Left renal cortex interstitium (tissue), 4 donors: ENCODE data around the gene DACT2. TPM values are rescaled to one million over a fixed set of nuclear protein-coding genes. Genes with fewer than 3 reads are reported as not detected.
"Not testable (repeated sequence)": the region's sequence is repeated elsewhere in the genome, so short reads cannot be mapped to it uniquely, and the experiment has no call there.

ENCODE experiments used
- DNase-seq, 4 donors: peaks; one replicate each; pipeline ENCODE4 v3.0.0-alpha.2; 2013; ENCODE audit warnings: low read depth in 4 of 4, low spot score in 2 of 4, missing footprints in 1 of 4
- polyA plus RNA-seq, 4 donors: library from polyadenylated mRNA; unstranded; fragments of 120-200 nt; gene quantifications; one replicate each; pipeline ENCODE4 v1.2.1, GENCODE V29; 2013; ENCODE audit not compliant: insufficient read length in 4 of 4

Gene DACT2
- polyA plus RNA-seq, 4 donors, result 15.9 to 24.7 (median 22.9) TPM

DNA sequence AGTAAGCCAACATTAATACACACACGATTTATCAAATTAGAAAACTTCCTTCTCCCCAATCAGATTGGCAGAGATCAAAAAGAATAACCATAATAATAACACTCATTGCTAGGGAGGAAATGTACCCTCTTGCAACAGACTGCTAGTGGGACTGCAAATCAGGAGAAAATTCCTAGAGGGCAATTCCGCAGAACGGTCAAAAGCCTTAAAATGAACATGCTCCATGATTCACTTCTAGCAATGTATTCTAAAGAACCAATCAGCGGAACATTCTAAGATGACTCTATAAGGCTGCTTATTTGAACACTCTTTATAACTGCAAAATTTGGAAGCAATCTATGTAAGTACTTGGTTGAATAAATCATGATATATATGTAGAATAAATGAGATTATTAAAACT, 8.5 kb upstream of the DACT2 start:
- no peak for DNase-seq

DNA sequence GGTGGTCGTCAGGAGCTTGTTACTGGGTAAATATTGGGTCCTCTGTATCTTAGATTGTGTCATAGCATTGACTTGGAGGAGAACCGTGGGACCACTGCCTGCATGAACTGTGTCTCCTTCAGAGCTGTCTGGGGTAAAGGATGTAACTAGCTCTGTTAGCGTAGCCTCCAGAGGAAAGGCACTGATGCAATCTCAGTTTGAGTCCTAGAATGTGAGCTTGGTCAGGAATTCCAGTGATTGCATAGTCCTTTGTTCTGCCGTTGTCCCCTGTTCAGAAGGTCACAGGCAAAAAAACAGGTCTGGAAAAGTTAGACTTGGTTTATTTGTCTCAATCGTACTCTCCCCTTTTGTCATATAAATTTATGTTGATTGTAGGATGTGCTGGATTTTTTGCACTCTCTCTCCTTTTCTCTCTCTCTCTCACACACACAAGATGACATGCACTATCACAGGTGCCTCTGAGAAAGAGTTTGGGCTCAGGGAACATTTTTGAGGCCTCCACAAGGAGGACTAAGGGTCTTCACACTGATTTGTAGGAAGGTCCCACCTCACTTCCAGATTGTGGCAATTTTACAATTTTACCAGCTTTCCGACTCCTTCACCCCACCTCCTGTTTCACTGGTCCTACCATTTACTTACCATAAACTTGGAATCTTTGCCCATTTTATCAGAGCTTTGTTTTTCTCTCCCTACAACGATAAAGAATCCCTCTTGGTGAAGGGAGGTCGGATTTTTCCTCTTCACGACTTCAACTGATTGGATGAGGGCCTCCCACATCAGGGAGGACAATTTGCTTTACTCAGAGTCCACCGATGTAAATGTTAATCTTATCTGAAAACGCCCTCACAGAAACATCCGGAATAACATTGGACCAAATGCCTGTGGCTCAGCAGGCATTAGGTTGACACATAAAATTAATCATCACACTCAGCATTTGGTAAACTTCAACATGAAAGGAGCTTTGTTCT, 7.0 kb upstream of the DACT2 start:
- DNase-seq, result no peak

DNA sequence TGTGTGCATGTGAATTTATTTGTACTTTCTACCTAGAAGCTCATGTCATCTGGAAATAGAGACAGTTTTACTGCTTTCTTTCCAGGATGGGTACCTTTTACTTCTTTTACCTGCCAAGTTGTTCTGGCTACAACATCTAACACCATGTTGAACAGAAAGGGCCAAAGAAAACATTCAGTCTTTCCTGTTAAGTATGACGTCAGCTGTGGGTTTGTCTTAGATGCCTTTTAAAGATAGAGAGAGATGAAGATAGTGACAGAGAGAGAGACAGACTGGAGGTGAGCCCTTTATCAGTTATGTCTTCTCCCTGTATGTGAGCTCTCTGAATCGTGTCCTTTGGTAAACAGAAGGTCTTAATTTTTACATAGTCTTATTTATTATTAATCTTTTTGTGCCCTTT, 3.4 kb upstream of the DACT2 start:
- no peak for DNase-seq

DNA sequence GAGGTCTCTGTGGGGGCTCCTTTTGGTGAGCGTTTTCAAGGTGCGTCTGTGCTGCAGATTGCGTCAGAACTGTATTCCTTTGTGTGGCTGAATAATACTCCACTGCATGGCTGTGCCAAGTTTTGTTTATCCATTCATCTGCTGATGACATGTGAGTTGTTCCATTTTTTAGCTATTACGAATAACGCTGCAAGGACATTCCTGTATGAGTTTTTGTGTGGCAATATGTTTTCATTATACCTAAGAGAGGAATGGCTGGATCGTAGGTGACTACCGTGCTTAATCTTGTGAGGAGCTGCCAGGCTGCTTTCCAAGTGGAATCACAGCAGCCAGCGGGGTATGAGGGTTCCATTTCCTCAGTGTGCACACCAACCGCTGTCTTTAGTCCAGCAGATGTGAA, 1.1 kb upstream of the DACT2 start:
- DNase-seq, result no peak

DNA sequence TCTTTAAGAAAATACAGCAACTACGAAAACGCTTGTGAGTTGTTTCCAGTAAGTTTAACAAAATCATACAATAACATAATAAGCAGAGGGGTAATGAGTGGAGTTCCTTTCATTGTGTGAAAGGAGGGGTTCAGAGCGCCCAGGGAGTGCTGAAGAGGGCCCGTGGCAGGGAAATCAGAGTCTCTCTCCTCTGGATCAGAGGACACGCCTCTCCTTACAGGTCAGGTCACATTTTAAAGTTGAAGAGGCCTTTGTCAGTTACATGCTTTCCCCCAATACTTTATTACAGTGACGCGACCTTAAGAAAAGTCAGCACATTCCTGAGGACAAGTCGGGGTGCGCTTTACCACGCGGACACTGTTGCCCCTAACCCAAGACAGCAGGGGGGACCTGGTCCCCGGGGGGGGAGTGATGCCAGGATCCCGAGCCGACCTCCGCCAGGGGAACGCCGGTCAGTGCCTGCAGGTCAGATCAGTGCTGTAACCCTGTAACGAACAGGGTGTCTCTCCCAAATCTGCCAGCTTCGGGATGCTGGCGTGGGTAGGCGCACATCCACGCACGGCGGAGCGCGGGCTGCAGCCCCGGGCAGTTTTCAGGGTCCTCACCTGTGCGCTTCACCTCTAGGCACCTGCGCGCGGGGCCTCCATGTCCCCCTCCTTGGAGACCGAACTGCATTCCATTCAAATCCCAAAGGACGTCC, 848 bp downstream of the DACT2 start:
- DNase-seq, result no peak

DNA sequence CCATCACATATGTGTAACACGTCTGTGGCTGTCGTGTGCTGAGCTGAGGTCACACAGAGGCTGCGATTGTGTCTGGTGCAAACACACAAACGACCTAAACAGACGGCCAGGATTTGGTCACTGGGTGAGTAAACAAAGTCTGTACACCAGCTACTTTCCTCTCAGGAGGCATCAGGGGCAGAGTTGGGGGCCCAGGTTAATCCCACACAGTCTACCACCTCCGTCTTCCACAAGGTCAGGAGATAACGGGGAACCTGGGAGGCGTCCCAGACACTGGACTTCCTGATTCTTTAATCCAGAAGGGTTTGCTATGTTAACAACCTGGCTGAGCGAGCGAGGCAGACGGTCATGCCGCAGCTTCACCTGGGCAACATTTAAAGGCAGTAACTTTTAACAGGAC, 1.5 kb downstream of the DACT2 start:
- DNase-seq, result no peak

DNA sequence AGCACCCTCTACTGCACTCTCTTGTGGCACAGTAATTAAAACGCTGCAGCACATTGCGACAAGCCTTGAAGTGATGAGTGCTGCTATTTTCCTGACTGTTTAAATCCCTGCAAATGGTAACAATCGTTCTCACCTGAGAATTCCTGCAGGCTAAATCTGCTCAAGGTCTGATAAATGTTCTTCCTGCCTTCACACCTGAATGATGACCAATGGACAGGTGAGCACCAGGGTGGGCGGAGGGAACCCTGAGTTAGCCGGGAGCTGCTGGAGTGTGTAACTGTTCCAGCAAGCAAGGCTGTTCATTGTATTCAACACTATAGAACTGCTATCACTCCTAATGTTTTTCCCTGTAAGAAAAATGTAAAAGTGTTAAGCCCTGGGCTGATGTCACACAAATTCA, 4.0 kb downstream of the DACT2 start:
- no peak for DNase-seq

DNA sequence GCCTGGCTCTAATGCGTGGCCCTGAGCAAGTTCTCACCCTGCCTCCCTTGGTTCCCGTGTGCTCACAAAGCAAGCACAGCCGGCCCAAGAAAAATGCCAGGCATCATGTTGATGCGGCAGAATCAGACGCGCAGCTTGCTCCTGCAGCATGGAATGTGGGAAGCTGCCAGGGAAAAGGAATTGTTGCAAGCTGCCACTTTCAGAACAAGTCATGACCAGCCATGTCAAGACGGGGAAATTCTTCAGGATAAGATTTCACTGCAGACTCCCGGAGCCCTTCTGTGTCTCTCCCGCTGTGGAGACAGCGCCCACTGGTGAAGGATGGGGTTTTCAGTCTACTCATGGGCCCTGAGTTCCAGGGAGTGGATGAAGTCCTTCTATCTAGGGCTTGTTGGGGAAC, 4.6 kb downstream of the DACT2 start:
- DNase-seq, result no peak

DNA sequence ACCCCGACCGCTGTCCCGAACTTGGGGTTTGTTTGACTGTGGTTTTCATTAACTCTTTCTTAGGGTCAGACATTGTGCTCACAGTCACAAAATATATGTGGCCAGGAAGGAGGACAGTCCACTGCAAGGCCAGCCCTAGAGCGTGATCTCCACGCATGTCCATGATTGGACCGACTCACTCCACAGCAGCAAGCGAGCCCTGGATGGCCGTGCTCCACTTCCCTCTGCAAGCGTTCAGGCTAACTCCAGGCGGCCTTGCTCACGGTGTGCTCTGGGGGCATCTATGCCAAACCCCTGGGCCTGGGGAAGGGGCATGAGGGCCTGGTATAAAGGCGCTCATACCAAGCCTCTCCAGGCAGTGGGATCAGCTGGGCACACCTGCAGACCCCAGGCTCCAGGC, 5.6 kb downstream of the DACT2 start:
- DNase-seq, result no peak

DNA sequence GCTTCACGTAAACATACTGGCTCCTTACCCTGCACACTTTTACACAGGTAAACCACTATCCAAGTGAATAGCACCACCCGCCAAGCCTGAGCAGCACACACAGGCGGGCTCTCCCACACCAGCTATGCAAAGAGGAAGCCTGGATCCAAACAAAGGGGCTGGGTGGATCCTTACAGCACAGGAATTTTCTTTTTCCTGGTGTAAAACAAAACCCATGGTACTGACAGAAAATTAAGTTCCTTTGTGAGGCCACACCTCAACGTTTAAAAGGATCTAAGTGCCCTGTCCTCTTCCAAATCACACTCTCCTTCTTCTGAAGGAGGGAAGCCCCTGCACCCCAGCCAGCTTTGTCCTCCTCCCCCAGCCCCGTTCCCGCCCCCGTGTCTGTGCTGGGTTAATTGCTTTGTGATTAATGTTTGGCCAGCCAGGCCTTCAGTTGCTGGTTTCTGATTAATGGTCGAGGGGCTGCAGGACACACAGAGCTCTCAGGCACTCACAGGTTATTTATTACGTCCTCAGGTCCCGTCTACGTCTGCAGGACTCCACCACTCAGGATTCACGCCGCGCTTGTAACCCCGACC, 6.1 kb downstream of the DACT2 start:
- peak in 3 of 4 donors; percentile 77 to 83 (median 79) for DNase-seq

DNA sequence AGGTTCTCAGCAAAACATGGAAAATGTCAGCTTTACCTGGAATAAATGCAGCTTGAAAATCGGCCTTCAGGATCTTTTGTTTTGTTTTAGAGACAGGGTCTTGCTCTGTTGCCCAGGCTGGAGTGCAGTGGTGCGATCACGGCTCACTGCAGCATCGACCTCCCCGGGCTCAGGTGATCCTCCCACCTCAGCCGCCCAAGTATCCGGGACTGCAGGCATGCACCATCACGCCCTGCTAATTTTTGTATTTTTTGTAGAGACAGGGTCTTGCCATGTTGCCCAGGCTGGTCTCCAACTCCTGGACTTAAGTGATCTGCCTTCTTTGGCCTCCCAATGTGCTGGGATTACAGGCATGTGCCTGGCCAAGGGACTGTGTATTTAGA, 7.5 kb downstream of the DACT2 start:
- not testable (repeated sequence) for DNase-seq

DNA sequence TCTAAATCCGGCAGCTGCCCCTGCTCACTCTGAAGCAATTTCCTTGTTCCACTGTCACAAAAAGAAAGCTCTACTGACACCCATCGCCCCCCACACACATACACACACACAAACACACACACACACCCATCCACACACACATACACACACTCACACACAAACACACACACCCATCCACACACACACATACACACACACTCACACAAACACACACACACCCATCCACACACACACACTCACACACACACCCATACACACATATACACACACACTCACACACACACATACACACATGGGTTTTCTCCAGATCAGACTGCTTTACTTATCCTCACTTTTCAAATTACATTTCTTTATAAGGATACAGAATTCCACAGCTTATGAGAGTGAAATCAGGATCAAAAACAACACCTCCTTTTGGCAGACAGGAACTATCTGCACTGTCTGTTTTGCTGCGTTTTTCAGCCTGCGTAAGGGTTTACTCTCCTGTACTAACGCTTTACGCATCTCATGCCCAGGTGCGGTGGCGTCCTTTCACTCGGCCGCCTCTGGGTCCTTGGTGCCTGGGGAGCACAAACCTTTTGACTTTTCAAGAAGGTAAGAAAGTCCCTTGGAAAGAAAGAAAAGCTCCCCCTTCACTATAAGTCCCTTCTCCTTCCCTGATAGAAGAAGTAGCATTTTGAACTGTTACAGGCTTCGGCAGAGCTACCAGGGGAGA, 8.0 kb downstream of the DACT2 start:
- DNase-seq, result no peak

DNA sequence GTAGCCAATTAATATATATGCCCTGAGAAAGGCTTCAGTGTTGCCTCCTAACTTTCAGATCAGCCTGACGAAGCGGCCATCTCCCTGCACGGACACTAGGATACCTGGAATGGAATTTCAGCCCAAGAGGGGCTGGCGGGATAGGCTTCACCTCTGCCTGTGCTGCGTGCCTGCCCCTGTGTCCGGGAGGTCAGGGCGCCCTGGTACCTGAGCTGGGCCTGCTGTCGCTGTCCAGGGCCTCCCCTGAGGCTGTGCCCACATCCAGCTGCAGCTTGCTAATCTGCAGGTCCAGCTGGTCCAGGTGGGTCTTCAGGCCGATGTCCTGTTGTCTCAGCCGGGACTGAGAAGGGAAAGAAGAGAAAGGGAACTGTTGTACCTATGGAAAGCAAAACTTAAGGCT, 8.6 kb downstream of the DACT2 start:
- no peak for DNase-seq

DNA sequence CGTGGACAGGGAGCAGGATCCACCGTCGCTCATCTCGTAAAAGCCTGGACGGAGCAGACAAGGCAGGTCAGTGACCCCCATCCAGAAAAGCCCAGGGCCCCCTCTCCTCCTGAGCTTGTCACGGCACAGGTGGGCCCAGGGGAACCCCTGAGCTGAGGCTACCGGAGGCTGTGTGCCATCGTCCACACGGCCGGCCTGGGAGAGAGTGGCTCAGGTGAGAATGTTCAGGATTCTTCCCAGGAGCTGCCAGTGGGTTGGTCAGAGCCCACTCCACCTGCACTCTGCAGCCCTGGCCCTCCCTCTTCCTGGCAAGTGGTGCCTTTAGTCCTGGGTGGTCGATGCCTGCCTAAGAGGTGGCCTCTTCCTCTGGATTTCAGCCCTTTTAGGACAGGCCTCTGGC, 9.2 kb downstream of the DACT2 start:
- DNase-seq, result no peak

DNA sequence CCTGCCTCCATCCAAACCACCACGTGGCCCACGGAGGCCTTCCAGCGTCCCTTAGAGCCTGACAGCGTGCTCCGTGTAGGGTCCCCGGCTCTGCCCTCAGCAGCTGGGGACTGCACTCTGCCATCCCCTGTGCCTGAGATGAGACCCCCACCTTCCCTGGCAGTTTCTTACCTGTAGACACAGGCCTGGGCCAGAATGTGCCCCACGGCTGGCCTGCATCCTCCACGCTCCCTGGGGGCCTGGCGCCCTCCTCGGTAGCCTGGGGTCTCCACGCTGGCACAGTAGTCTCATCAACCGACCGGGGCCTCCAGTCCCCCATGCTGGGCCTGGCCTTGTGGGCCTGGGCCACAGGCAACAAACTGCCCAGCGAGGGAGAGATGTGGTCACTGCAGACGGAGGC, 9.6 kb downstream of the DACT2 start:
- DNase-seq, result no peak

DNA sequence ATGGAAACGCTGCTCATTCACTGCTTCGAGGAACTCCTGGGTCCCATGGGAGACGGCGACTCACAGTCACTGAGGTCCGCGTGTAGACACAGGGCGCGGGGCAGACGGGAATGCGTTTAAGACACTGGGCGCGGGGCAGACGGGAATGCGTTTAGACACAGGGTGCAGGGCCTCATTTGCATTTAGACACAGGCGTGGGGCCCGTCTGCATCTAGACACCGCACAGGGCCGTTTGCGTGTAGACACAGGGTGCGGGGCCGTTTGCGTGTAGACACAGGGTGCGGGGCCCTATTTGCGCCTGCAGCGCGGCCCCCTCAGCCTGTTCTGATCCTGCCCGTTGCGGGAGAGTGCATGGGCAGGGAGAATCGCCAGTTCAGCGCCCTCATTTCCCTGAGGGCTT, 10.4 kb downstream of the DACT2 start:
- no peak for DNase-seq

DNA sequence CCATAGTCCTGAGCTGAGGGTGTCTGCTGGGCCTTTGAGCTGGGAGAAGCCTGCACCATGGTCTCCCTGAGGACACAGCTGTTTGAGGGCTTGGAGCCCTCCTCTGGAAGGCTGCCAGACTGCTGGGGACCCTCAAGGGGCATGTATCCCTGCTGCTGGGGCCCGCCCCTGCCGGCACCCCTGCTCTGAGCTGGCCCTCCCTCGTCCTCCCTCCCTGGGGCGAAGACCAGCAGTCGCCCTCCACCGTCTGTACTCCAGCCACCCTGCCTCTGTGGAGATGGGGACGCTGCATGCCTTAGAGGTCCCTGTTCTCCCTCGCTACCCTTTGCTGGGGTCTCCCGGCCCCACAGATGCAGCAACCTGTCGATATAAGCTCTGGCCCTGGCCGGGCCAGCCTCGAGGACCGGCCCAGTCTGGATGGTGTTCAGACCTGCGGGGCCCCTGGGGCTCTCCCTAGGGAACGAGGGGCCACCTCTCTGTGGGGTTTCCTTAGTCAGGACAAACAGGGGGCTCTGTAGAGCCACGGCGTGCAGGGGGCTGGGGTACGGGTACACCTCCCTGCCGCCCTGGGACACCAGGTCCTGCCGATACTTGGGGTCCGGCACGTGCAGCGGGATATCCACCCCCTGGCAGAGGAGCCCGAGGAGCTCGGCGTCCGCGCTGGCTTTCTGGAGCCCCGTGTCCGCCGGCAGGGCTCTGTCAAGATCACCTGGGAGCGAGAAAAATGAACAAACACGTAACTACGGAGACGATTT, 11.0 kb downstream of the DACT2 start:
- no peak for DNase-seq

DNA sequence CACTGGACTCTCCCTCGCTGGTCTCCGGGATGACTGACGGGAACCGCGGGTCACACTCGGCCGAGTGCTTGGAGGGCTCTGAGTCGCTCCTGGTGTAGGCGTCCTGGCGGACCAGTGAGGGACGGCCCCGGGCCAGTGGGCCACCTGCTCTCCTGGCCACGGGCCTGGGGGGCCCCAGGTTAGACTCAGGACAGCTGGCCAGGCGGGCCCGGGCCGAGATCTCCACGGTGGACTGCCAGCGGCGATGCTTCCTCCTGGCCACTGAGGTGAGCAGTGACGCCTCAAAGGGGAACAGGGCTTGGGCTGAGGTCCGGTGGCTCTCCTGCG, 11.9 kb downstream of the DACT2 start:
- no peak for DNase-seq

DNA sequence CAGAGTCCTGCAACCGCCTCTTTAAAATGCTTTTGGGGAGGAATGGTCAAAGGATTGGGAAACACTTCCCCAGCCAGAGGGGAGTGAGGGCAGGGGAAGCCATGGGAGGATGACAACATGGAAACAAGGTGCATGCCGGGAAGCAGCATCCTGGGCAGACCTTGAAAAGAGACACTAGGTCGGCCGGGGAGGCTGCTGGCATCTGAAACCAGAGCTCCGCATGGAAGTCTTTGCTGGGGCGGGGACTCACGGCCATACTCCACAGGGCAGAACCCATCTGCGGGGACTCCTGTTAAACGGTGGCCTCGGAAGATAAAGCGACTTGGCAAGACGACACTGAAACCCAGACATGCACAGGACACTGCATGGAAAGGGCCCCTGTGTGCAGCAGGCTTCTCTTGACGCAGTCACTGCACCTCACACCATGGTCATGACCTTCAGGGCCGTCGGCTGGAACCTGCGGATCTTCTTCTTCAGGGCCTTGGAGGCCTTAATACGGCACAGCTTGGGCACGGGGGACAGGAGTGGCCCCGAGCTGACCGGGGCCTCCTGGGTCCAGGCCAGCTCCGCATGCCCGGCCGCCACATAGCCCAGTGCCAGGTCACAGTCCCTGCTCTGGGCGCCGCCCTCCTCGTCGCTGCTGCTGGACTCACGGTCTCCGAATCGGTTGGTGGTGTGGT, 12.4 kb downstream of the DACT2 start:
- DNase-seq, result no peak

DNA sequence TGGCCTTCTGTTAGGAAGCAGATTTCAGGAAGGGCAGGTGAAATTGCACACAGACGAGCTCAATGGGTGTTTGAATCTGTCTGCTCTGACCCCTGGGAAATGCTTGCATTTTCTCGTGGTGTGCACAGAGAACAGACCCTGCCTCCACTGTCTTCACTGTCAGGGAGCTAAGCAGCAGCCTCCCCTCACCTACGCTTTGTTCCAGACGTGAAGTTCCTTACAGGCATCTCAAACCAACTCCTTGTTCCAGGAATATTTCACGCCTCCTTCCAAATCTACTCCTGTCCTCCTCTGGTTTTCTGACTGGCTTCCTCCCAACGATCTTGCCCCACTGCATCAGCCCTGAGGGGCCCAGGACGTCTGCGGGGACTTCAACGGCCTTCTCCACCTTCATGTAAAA, 13.7 kb downstream of the DACT2 start:
- no peak for DNase-seq
